Activated naive CD4-positive, alpha-beta T cell treated with anti-CD3 and anti-CD28 coated beads, Interleukin-2, amount 50 U/mL, for 24 hours (primary cell): ENCODE measurements around the gene GC.
"Not testable (repeated sequence)": the region's sequence is repeated elsewhere in the genome, so short reads cannot be mapped to it uniquely, and the experiment has no call there.

Experiments used
- H3K27ac Mint-ChIP-seq: one replicate; pipeline ENCODE4 v1.8.0; 2021; ENCODE audit warnings: mild to moderate bottlenecking, mixed read lengths
- H3K27me3 Mint-ChIP-seq: one replicate; pipeline ENCODE4 v1.8.0; 2021; ENCODE audit warnings: mixed read lengths
- H3K36me3 Mint-ChIP-seq: one replicate; pipeline ENCODE4 v1.8.0; 2021; ENCODE audit warnings: mixed read lengths
- H3K4me1 Mint-ChIP-seq: one replicate; pipeline ENCODE4 v1.8.0; 2021; ENCODE audit warnings: mixed read lengths
- H3K4me3 Mint-ChIP-seq: one replicate; pipeline ENCODE4 v1.8.0; 2021; ENCODE audit warnings: mild to moderate bottlenecking, mixed read lengths
- H3K9me3 Mint-ChIP-seq: one replicate; pipeline ENCODE4 v1.8.0; 2021; ENCODE audit warnings: mixed read lengths

The GC gene

GRCh38 chr4:71775449-71775848, 8.4 kb downstream of the GC start:
- Mint-ChIP-seq H3K27ac (no peak overlapping the region), H3K27me3 (peaks cover 5% of the 10 kb centered on the region), H3K4me3 (no peak overlapping the region), H3K9me3 (no peaks in the 10 kb centered on the region), H3K4me1 (no peaks in the 10 kb centered on the region), H3K36me3 (no peaks in the 10 kb centered on the region)

DNA sequence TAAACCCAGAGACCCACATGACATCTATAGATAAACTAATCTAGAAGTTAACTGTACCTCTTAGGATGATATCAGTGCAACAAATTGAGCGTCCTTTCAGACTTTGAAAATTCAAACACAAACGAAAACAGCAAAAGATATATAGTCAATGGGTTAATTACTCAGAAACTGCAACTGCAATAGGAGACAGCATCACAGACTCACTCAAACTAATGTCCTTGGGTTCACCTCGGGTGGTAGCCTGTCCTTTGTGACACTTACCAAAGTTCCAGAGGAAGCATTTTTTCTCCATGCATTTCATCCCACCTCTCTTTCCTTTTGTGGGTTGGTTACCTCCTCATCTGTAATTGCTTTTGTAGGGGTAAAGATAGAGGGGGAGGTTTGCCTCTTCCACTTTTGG, 9.7 kb downstream of the GC start:
- H3K27ac Mint-ChIP-seq = no peak overlapping the region
- H3K4me3 Mint-ChIP-seq = no peak overlapping the region
- no peaks in the 10 kb centered on the region for H3K36me3 Mint-ChIP-seq
- H3K4me1 Mint-ChIP-seq = no peaks in the 10 kb centered on the region
- H3K27me3 Mint-ChIP-seq = peaks cover 7% of the 10 kb centered on the region
- H3K9me3 Mint-ChIP-seq = no peaks in the 10 kb centered on the region

DNA sequence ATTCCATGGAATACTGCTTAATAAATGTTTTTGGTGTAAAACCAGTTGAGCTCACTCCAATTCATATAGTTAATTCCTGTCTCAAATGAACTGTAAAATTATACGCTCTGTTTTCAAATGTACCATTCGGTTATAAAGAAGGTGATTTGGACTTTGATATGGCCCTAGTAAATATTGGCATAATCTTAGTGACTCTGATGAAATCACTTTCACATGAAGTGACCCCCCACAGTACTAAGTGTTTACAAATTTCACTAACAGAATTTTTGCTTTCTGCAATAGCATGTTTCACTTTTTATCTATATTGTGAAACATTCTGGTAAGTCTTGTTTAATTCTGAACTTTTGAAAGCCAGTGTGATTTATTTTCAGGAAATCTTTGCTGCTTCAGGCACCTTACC, 10.9 kb downstream of the GC start:
- Mint-ChIP-seq H3K9me3 (no peaks in the 10 kb centered on the region), H3K27me3 (peaks cover 6% of the 10 kb centered on the region), H3K4me1 (no peaks in the 10 kb centered on the region), H3K4me3 (no peak overlapping the region), H3K36me3 (no peaks in the 10 kb centered on the region), H3K27ac (no peak overlapping the region)

GRCh38 chr4:71772592-71772991, 11.3 kb downstream of the GC start:
- Mint-ChIP-seq H3K4me1 (no peaks in the 10 kb centered on the region), H3K27ac (no peak overlapping the region), H3K27me3 (peaks cover 6% of the 10 kb centered on the region), H3K4me3 (no peak overlapping the region), H3K9me3 (no peaks in the 10 kb centered on the region), H3K36me3 (no peaks in the 10 kb centered on the region)

DNA sequence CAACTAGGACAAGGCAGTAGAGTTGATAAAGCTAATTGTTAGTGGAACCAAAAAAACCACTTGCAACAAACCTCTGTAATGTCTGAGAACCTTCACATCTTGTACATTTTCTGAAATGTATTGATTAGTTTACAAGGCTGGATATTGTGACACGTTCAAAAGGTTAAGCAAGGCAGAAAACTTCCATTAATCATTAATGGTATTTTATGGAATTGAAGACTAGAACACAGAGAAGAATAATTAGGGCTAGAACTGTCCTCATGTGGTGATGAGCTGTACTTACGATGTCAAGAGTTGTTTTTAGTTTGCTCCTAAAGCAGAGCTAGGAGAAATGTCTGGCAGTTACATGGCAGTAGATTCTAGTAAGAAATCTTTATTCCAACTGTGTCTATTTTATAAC, 12.3 kb downstream of the GC start:
- H3K27me3 Mint-ChIP-seq = peaks cover 6% of the 10 kb centered on the region
- no peaks in the 10 kb centered on the region for H3K4me1 Mint-ChIP-seq
- H3K4me3 Mint-ChIP-seq = no peak overlapping the region
- no peak overlapping the region for H3K27ac Mint-ChIP-seq
- no peaks in the 10 kb centered on the region for H3K36me3 Mint-ChIP-seq
- H3K9me3 Mint-ChIP-seq = no peaks in the 10 kb centered on the region

DNA sequence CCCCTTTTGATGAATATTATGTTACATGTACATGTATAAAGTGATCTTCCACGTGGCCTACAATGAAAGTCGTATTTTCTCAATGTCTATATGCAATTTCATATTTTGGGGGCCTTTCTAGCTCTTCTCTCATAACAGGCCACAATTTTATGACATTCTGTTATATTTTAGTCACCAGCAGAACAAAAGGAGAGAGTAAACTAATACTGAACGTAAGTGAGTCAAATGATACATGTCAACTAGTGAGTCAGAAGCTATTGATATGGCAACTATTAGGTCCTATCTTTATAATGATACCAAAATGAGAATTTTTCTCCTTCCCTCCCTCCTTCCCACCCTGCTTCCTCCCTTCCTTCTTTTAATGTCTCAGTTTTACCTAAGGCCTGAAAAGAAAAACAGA, 14.4 kb downstream of the GC start:
- H3K4me3 Mint-ChIP-seq = no peak overlapping the region
- H3K4me1 Mint-ChIP-seq = no peaks in the 10 kb centered on the region
- H3K9me3 Mint-ChIP-seq = no peaks in the 10 kb centered on the region
- no peaks in the 10 kb centered on the region for H3K36me3 Mint-ChIP-seq
- H3K27me3 Mint-ChIP-seq = peaks cover 2% of the 10 kb centered on the region
- H3K27ac Mint-ChIP-seq = no peak overlapping the region

GRCh38 chr4:71768123-71768522, 15.8 kb downstream of the GC start:
- H3K9me3 Mint-ChIP-seq = no peaks in the 10 kb centered on the region
- H3K4me3 Mint-ChIP-seq = no peak overlapping the region
- H3K4me1 Mint-ChIP-seq = no peaks in the 10 kb centered on the region
- peaks cover 2% of the 10 kb centered on the region for H3K27me3 Mint-ChIP-seq
- H3K27ac Mint-ChIP-seq = no peak overlapping the region
- no peaks in the 10 kb centered on the region for H3K36me3 Mint-ChIP-seq

DNA sequence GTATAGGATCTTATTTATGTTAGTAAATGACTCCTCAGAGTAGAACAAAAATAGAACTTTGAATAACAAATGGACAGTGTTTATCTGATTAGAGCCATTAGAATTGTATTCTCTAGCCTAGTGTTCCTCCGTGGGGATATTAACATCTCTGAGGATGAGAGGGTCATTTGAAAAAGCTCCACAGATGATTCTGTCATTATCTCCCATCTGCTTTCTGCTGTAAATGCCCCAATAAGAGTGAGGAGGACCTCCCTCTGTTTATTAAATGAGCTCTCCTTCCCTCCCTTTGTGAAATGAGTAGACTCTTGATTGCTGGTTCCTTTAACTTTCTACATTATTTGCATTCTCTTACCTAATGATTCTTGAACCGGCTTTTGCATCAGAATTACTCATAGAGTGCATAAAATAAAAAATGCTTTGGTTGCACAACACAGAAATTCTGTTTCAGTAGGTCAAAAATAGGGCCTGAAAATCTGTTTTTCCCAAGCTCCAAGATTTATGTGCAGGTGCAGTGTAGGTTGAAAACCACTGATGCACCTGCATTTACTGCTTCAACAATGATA, 18.0 kb downstream of the GC start:
- Mint-ChIP-seq H3K4me3 (no peak overlapping the region), H3K27ac (no peak overlapping the region), H3K9me3 (no peaks in the 10 kb centered on the region), H3K36me3 (no peaks in the 10 kb centered on the region), H3K27me3 (peaks cover 2% of the 10 kb centered on the region), H3K4me1 (no peaks in the 10 kb centered on the region)

DNA sequence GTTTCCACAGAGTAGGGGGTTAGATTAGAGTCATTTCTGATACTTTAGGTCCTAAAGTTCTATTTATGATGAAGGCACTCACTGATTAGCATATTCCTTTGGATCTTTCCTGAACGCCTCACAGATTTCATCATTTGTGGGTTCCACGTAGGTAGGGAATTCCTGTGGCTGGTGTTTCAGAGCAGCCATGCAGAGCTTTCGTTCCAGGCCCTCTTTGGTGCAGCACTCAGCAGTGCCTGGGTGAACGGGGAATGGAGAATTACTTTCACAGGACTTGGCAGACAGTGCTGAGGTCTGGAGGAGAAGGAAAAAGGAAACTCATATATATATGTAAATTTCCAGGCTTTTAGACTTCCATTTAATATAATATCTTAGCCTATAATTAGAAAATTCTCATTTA, 18.5 kb downstream of the GC start:
- H3K9me3 Mint-ChIP-seq = no peaks in the 10 kb centered on the region
- H3K27me3 Mint-ChIP-seq = peaks cover 2% of the 10 kb centered on the region
- H3K4me1 Mint-ChIP-seq = no peaks in the 10 kb centered on the region
- no peak overlapping the region for H3K4me3 Mint-ChIP-seq
- H3K27ac Mint-ChIP-seq = no peak overlapping the region
- H3K36me3 Mint-ChIP-seq = no peaks in the 10 kb centered on the region

DNA sequence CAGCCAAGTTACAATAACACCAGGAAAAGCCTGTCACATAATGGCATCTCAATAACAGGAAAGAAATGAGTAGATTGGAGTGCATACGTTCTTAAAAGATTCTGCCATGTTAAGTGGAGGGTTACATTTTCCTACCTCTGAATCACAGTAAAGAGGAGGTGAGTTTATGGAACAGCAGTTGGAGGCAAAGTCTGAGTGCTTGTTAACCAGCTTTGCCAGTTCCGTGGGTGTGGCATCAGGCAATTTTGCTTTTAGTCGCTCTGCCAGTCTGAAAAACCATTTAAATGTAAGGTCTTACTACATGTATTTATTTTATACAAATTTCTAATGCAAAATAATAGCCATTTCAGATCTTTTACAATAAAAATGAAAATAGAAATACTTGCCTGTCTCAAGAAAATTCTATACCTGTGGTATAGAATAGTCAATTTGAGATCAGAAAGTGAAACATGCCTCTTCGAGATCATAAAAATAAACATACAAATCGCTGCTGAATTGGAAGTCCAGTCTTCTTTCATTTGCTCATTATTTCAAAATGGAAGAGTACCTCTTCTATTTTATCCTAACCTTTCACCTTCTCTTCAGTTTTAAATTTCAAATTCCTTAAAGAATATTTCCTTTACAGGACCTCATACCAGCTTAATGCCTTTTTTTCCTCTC, 31.4 kb downstream of the GC start:
- peaks cover 4% of the 10 kb centered on the region for H3K27me3 Mint-ChIP-seq
- no peaks in the 10 kb centered on the region for H3K4me1 Mint-ChIP-seq
- no peaks in the 10 kb centered on the region for H3K36me3 Mint-ChIP-seq
- no peak overlapping the region for H3K27ac Mint-ChIP-seq
- H3K4me3 Mint-ChIP-seq = no peak overlapping the region
- no peaks in the 10 kb centered on the region for H3K9me3 Mint-ChIP-seq

GRCh38 chr4:71749008-71749594, 34.8 kb downstream of the GC start:
- Mint-ChIP-seq H3K4me1 (no peaks in the 10 kb centered on the region), H3K27ac (no peak overlapping the region), H3K27me3 (peaks cover 6% of the 10 kb centered on the region), H3K36me3 (no peaks in the 10 kb centered on the region), H3K9me3 (no peaks in the 10 kb centered on the region), H3K4me3 (no peak overlapping the region)

DNA sequence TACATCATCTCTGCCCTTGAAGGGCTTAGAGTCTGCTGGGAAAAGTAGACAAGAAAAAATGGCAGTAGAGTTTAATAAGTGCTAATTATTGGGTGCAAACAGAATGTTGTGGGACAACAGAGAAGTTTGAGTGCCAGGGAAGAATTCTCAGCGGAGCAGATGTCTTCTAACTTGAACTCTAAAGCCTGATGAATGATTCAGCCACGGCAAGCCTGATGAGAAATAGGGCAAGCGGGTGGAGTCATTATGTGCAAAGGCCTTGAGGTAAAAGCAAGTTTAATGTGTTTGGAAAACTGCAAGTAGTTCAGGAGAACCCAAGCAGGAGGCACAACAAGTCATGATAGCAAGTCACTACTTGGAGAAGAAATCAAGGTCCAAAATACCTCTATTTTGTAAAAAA, 37.5 kb downstream of the GC start:
- no peaks in the 10 kb centered on the region for H3K4me1 Mint-ChIP-seq
- H3K9me3 Mint-ChIP-seq = no peaks in the 10 kb centered on the region
- H3K4me3 Mint-ChIP-seq = no peak overlapping the region
- H3K36me3 Mint-ChIP-seq = no peaks in the 10 kb centered on the region
- H3K27ac Mint-ChIP-seq = no peak overlapping the region
- H3K27me3 Mint-ChIP-seq = peaks cover 10% of the 10 kb centered on the region

- not testable (repeated sequence) for H3K27me3 Mint-ChIP-seq, H3K9me3 Mint-ChIP-seq, H3K27ac Mint-ChIP-seq, H3K4me3 Mint-ChIP-seq, H3K36me3 Mint-ChIP-seq, H3K4me1 Mint-ChIP-seq
Measured at GRCh38 chr4:71738782-71739181, 45.1 kb downstream of the GC start.

DNA sequence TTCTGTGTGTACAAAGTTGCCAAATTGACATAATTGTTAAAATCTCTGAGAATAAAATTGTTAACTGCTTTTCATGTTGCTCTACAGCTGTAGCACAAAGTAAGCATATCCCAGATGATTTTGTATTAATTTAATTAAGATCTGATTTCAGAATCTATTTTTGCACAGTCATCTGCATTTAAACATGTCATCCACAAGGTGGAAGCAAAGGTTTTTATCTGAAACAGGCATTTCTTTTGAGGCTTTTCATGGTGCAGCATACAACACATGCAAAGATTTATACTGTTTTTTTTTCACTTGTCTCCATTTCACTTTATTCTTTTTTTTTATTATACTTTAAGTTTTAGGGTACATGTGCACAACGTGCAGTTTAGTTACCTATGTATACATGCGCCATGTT, 51.2 kb downstream of the GC start:
- Mint-ChIP-seq H3K4me3 (no peak overlapping the region), H3K9me3 (no peaks in the 10 kb centered on the region), H3K27me3 (peaks cover 6% of the 10 kb centered on the region), H3K4me1 (no peaks in the 10 kb centered on the region), H3K27ac (no peak overlapping the region), H3K36me3 (no peaks in the 10 kb centered on the region)

GRCh38 chr4:71732066-71732465, 51.8 kb downstream of the GC start:
- H3K27ac Mint-ChIP-seq = no peak overlapping the region
- no peaks in the 10 kb centered on the region for H3K9me3 Mint-ChIP-seq
- no peak overlapping the region for H3K4me3 Mint-ChIP-seq
- H3K36me3 Mint-ChIP-seq = no peaks in the 10 kb centered on the region
- no peaks in the 10 kb centered on the region for H3K4me1 Mint-ChIP-seq
- H3K27me3 Mint-ChIP-seq = peaks cover 7% of the 10 kb centered on the region

DNA sequence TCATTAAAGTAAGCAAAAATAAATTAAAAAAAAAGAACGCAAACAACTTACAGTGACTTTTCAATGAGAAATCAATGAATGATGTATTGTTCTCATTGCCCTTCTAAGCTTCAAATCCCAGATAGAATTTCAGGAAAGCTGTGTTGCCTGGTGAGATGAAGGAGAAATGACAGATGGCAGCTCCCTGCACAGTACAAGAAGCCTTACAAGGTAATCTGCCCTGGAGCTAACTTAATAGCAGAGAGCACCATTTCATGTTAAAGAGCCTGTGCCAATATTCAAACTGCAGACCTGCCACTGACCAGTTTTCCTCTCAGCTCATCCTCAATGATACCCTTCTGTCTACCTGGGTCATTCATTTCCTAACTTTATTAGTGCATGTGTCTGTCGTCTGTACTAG, 54.0 kb downstream of the GC start:
- no peak overlapping the region for H3K27ac Mint-ChIP-seq
- H3K27me3 Mint-ChIP-seq = peaks cover 11% of the 10 kb centered on the region
- H3K4me3 Mint-ChIP-seq = no peak overlapping the region
- no peaks in the 10 kb centered on the region for H3K4me1 Mint-ChIP-seq
- no peaks in the 10 kb centered on the region for H3K36me3 Mint-ChIP-seq
- H3K9me3 Mint-ChIP-seq = no peaks in the 10 kb centered on the region
